Transverse colon (tissue), 4 donors: Measurements from ENCODE around the gene DUSP15. TPM values are rescaled to one million over a fixed set of nuclear protein-coding genes. Genes with fewer than 3 reads are reported as not detected.
A peak's percentile ranks its signal among the peaks of the same experiment; 100 is the strongest.
"Not testable (repeated sequence)": the region's sequence is repeated elsewhere in the genome, so short reads cannot be mapped to it uniquely, and the experiment has no call there.

ENCODE experiments used
- DNase-seq: peaks from one replicate; pipeline ENCODE4 v3.0.0-alpha.2; 2019
- H3K27ac ChIP-seq, 4 donors: fragments of 200-600 bp; sonication (generic); 2 replicates each; pipeline ENCODE4 v1.5.1; 2016 to 2018; ENCODE audit warnings: inconsistent platforms in 4 of 4
- H3K27me3 ChIP-seq: fragments of 200-600 bp; sonication (generic); 2 replicates; pipeline ENCODE4 v1.5.1; 2017; ENCODE audit warnings: inconsistent platforms
- H3K36me3 ChIP-seq, 4 donors: fragments of 200-600 bp; sonication (generic); 2 replicates each; pipeline ENCODE4 v1.5.1; 2017 to 2019; ENCODE audit warnings: inconsistent platforms in 4 of 4
- H3K4me1 ChIP-seq, 4 donors: fragments of 200-600 bp; sonication (generic); 2 replicates each; pipeline ENCODE4 v1.5.1; 2017 to 2020; ENCODE audit warnings: inconsistent platforms in 4 of 4
- H3K4me3 ChIP-seq, 4 donors: fragments of 200-600 bp; sonication (generic); 1 replicate in 1 of 4; 2 replicates in 3 of 4; pipeline versions ENCODE4 v1.5.1 to v1.6.1; 2017 to 2019; ENCODE audit warnings: inconsistent platforms in 4 of 4
- H3K9me3 ChIP-seq, 2 donors: fragments of 200-600 bp; sonication (generic); 2 replicates each; pipeline ENCODE4 v1.5.1; 2017 to 2019; ENCODE audit warnings: inconsistent platforms in 2 of 2
- CTCF ChIP-seq, 5 experiments: fragments of 200-600 bp in 3 of 5; fragments of 450-650 bp in 2 of 5; sonication (generic) in 3 of 5; IDR thresholded peaks; 1 replicate in 2 of 5; 2 replicates in 3 of 5; pipeline ENCODE4 v1.5.1; 2016 to 2017; ENCODE audit warnings: antibody characterized with exemption in 5 of 5, inconsistent platforms in 3 of 5, mild to moderate bottlenecking in 2 of 5, moderate library complexity in 1 of 5
- EP300 ChIP-seq: sonication (generic); formaldehyde crosslinking; IDR thresholded peaks from one replicate; pipeline ENCODE4 v1.6.1; 2017; ENCODE audit warnings: antibody characterized with exemption, low read depth
- POLR2A ChIP-seq: fragments of 450-650 bp; IDR thresholded peaks from one replicate; pipeline ENCODE4 v1.6.1; 2016; ENCODE audit warnings: antibody characterized with exemption, mild to moderate bottlenecking, moderate library complexity
- POLR2AphosphoS5 ChIP-seq, 3 donors: sonication (generic); formaldehyde crosslinking; IDR thresholded peaks; one replicate each; pipeline ENCODE4 v1.6.1; 2016; ENCODE audit warnings: antibody characterized with exemption in 3 of 3
- WGBS, 2 donors: methylation state at CpG; one replicate each; pipeline ENCODE4 v1.1.5; 2018; ENCODE audit warnings: low coverage in 1 of 2; 5-methylcytosine and 5-hydroxymethylcytosine counted together
- in situ Hi-C, 4 donors: fragments of 200-750 bp; cut with MboI; loops; one replicate each; pipeline versions ENCODE4 v1.15.0 to v1.15.1; 2017; ENCODE audit warnings: low sequenced_read_pairs in 3 of 4, low pct_ligation_motif_present in 1 of 4, low pct_unique_long_range_greater_than_20kb in 1 of 4
- intact Hi-C: fragments of 100-400 bp; cut with DNase I; formaldehyde crosslinking; loops from one replicate; pipeline ENCODE4 v1.15.1; 2023; ENCODE audit warnings: low total_unique reads
- total RNA-seq, 4 donors: library from RNA; depleted of rRNA; stranded (reverse); fragments of >200 nt; gene quantifications; one replicate each; pipeline ENCODE4 v1.1.0, GENCODE V29; 2016

DUSP15 gene
- 1 to 10 TPM in 1 of 4 donors, not detected in 3; 1.1 TPM for total RNA-seq

GRCh38 chr20:31869942-31870725 is at the start of gene DUSP15, which contains the start of gene TTLL9:
Gene DUSP15 (minus strand): TSS chr20:31870527. CDS start chr20:31870337, 190 bp downstream.
Gene TTLL9 (plus strand): TSS chr20:31870634. CDS start chr20:31871127, 493 bp downstream.
- peak; percentile 26 for DNase-seq
- Histone ChIP-seq H3K9me3 (no peaks in the 10 kb centered on the region), H3K36me3 (no peaks in the 10 kb centered on the region), H3K4me3 (peak within 1 kb of the TSS; percentile 39 to 73 (median 58)), H3K4me1 (peaks cover 0 to 20% (median 15%) of the 10 kb centered on the region in 4 donors), H3K27ac (peak within 1 kb of the TSS; percentile 10 to 51 (median 40)), H3K27me3 (peaks cover 38% of the 10 kb centered on the region)
- no peak for TF ChIP-seq CTCF (IDR thresholded peaks at IDR 0.05)
- no peak for TF ChIP-seq POLR2A
- no peak for TF ChIP-seq EP300
- TF ChIP-seq POLR2AphosphoS5 (IDR thresholded peaks at IDR 0.05), result no peak
- WGBS, 2 donors, result 2% methylated on average over 68 of the region's 80 CpGs; no CpG with 5 or more reads in 1 of the 2 donors
- in situ Hi-C loops (no loop called here), intact Hi-C loops (no loop called here)

GRCh38 chr20:31919410-31920155 is 49.3 kb upstream of the DUSP15 start:
- H3K27me3 ChIP-seq, result peaks cover 4% of the 10 kb centered on the region
- H3K4me1 ChIP-seq, result no peaks in the 10 kb centered on the region
- H3K27ac ChIP-seq, result no peak overlapping the region
- no peaks in the 10 kb centered on the region for H3K36me3 ChIP-seq
- WGBS, 2 donors, result 65 to 80% methylated on average over 2 to 6 of the region's 6 CpGs
- in situ Hi-C loops (no loop called here), intact Hi-C loops (no loop called here)
- DNase-seq, result no peak
- no peak overlapping the region for H3K4me3 ChIP-seq
- no peaks in the 10 kb centered on the region for H3K9me3 ChIP-seq
- TF ChIP-seq CTCF (IDR thresholded peaks at IDR 0.05) (no peak), EP300 (no peak), POLR2A (no peak), POLR2AphosphoS5 (IDR thresholded peaks at IDR 0.05) (no peak)

GRCh38 chr20:31918466-31919105 is 48.3 kb upstream of the DUSP15 start:
- 66 to 70% methylated on average over 4 to 7 of the region's 7 CpGs for WGBS, 2 donors
- DNase-seq, result no peak
- no peak overlapping the region for H3K4me3 ChIP-seq
- intact Hi-C loops, result no loop called here
- no peak for TF ChIP-seq CTCF (IDR thresholded peaks at IDR 0.05)
- no peak for TF ChIP-seq EP300
- TF ChIP-seq POLR2AphosphoS5 (IDR thresholded peaks at IDR 0.05), result no peak
- no peak for TF ChIP-seq POLR2A
- H3K27me3 ChIP-seq, result peaks cover 4% of the 10 kb centered on the region
- no peaks in the 10 kb centered on the region for H3K36me3 ChIP-seq
- no peak overlapping the region for H3K27ac ChIP-seq
- no peaks in the 10 kb centered on the region for H3K9me3 ChIP-seq
- in situ Hi-C loops, result no loop called here
- no peaks in the 10 kb centered on the region for H3K4me1 ChIP-seq

- H3K27ac ChIP-seq, H3K36me3 ChIP-seq, H3K4me3 ChIP-seq, intact Hi-C loops, H3K27me3 ChIP-seq, H3K4me1 ChIP-seq, H3K9me3 ChIP-seq, DNase-seq, in situ Hi-C loops: not testable (repeated sequence)
- WGBS, 2 donors, result 13% methylated on average over 7 of the region's 7 CpGs; no CpG with 5 or more reads in 1 of the 2 donors
Observed at GRCh38 chr20:31917962-31918412, 47.7 kb upstream of the DUSP15 start.
